ENCODE measurements around the gene MYO1E.

DNA sequence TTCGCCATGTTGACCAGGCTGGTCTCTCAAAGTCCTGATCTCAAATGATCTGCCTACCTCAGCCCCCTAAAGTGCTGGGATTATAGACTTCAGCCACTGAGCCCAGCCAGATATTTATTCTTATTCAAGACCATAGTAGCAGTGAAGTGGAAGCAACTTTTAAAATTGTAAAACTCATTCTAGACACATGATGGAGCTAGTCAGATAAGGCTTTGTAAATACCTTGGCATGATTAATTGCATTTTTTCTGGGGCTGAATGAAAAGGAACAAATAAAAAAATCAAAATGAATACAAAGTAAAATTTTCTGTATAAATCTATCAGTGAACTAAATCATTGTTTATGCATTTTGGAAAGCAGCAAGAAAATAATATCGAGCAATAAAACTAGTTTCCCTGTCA lies 4.1 kb upstream of the MYO1E start:
- TF ChIP-seq, protein P1, sequence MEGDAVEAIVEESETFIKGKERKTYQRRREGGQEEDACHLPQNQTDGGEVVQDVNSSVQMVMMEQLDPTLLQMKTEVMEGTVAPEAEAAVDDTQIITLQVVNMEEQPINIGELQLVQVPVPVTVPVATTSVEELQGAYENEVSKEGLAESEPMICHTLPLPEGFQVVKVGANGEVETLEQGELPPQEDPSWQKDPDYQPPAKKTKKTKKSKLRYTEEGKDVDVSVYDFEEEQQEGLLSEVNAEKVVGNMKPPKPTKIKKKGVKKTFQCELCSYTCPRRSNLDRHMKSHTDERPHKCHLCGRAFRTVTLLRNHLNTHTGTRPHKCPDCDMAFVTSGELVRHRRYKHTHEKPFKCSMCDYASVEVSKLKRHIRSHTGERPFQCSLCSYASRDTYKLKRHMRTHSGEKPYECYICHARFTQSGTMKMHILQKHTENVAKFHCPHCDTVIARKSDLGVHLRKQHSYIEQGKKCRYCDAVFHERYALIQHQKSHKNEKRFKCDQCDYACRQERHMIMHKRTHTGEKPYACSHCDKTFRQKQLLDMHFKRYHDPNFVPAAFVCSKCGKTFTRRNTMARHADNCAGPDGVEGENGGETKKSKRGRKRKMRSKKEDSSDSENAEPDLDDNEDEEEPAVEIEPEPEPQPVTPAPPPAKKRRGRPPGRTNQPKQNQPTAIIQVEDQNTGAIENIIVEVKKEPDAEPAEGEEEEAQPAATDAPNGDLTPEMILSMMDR (IDR thresholded peaks at IDR 0.05; ENCODE audit: insufficient read depth, low read length, poor library complexity, severe bottlenecking): no peak
- no peak for TF ChIP-seq EZH2phosphoT487 (conservative IDR thresholded peaks at IDR 0.05; ENCODE audit: low read length)
